HG02852 (cell line): ENCODE data around the gene GPBAR1.

Source experiments
- ATAC-seq: cut with Tn5 transposase; IDR thresholded peaks from one replicate; pipeline ENCODE4 v1.9.1; 2021; ENCODE audit warnings: mild to moderate bottlenecking, moderate library complexity; ENCODE audit not compliant: unreplicated experiment

Gene GPBAR1

GRCh38 chr2:218260742-218261422, at the start of gene GPBAR1:
Gene GPBAR1, plus strand, starts transcription at chr2:218261015. Its CDS starts 1,710 bp downstream, at chr2:218262725.
- no peak for ATAC-seq

- ATAC-seq, result no peak
Observed at GRCh38 chr2:218214116-218214515, 46.7 kb upstream of the GPBAR1 start.

GRCh38 chr2:218216336-218216673, 44.5 kb upstream of the GPBAR1 start:
- no peak for ATAC-seq

- ATAC-seq, result peak; percentile 62
Observed at GRCh38 chr2:218216674-218217359, 44.0 kb upstream of the GPBAR1 start, which contains the start of gene ARPC2. Gene ARPC2, plus strand, starts transcription at chr2:218217189. Its CDS starts 282 bp downstream, at chr2:218217471.

- peak; percentile 32 for ATAC-seq
Observed at GRCh38 chr2:218217360-218218267, 43.2 kb upstream of the GPBAR1 start.

GRCh38 chr2:218218268-218219185, 42.3 kb upstream of the GPBAR1 start:
- ATAC-seq, result peak; percentile 45

- ATAC-seq, result no peak
Observed at GRCh38 chr2:218219934-218220333, 40.9 kb upstream of the GPBAR1 start.

GRCh38 chr2:218221000-218221399, 39.8 kb upstream of the GPBAR1 start:
- no peak for ATAC-seq

- ATAC-seq, result no peak
Observed at GRCh38 chr2:218223046-218223445, 37.8 kb upstream of the GPBAR1 start.

- ATAC-seq, result no peak
Observed at GRCh38 chr2:218224186-218224585, 36.6 kb upstream of the GPBAR1 start.

- ATAC-seq, result no peak
Observed at GRCh38 chr2:218226903-218227302, 33.9 kb upstream of the GPBAR1 start.

GRCh38 chr2:218228366-218229090, 32.3 kb upstream of the GPBAR1 start:
- ATAC-seq, result no peak

GRCh38 chr2:218229239-218229638, 31.6 kb upstream of the GPBAR1 start:
- ATAC-seq, result peak; percentile 87

- no peak for ATAC-seq
Observed at GRCh38 chr2:218229851-218230250, 31.0 kb upstream of the GPBAR1 start.

- no peak for ATAC-seq
Observed at GRCh38 chr2:218230882-218231281, 29.9 kb upstream of the GPBAR1 start.

- ATAC-seq, result no peak
Observed at GRCh38 chr2:218233543-218233942, 27.3 kb upstream of the GPBAR1 start.

GRCh38 chr2:218234521-218234920, 26.3 kb upstream of the GPBAR1 start:
- no peak for ATAC-seq

GRCh38 chr2:218235017-218235416, 25.8 kb upstream of the GPBAR1 start:
- ATAC-seq, result no peak

- ATAC-seq, result no peak
Observed at GRCh38 chr2:218236829-218237228, 24.0 kb upstream of the GPBAR1 start.

- ATAC-seq, result no peak
Observed at GRCh38 chr2:218238887-218239286, 21.9 kb upstream of the GPBAR1 start.
